GM21528 (cell line): Measurements from ENCODE around the gene DAP.
"Not testable (repeated sequence)": the region's sequence is repeated elsewhere in the genome, so short reads cannot be mapped to it uniquely, and the experiment has no call there.

Experiments
- ATAC-seq: cut with Tn5 transposase; IDR thresholded peaks from one replicate; pipeline ENCODE4 v1.9.1; 2021; ENCODE audit warnings: mild to moderate bottlenecking, moderate library complexity; ENCODE audit not compliant: unreplicated experiment, low FRiP score

DAP gene

GRCh38 chr5:10761185-10761932 lies at the start of gene DAP:
Gene DAP, minus strand, starts transcription at chr5:10761234. Its CDS starts 166 bp downstream, at chr5:10761068.
- ATAC-seq: peak; percentile 79

GRCh38 chr5:10808347-10809226 lies 47.6 kb upstream of the DAP start:
- ATAC-seq: no peak

DNA sequence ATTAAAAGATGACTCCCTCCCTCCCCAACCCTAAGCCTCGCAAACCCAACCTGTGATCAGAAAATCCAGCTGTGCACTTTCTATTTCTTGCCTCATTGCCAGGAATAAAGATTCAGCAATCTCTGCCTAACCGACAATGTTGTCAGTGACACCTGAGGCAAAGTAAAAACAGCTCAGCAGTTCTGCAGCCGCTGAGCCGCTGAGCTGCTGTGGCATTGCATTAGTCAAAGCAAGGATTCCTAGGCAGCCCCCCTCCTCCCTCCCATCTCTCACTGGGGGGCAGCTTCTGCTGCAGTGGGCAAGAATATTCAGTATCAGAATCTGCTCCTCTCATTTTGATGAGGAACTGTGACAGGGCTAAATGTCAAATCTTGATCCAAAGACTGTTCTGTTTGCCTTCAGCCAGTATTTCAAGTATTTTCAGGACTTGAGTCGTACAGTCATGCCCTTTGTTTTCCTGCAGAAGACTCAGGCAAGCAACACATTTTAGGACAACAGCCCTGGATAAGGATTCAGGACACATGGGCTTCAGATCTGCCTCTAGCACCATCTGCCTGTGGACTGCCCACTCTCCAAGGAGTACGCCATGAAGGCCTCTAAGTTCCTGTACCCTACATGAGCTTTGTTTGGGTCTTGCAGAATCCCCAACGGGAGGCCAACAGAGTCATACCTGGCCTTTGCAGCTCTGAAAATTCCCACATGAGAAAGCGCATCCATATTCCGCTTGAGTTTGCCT lies 41.1 kb upstream of the DAP start:
- no peak for ATAC-seq

- no peak for ATAC-seq
Observed at GRCh38 chr5:10800852-10801251, 39.8 kb upstream of the DAP start.

DNA sequence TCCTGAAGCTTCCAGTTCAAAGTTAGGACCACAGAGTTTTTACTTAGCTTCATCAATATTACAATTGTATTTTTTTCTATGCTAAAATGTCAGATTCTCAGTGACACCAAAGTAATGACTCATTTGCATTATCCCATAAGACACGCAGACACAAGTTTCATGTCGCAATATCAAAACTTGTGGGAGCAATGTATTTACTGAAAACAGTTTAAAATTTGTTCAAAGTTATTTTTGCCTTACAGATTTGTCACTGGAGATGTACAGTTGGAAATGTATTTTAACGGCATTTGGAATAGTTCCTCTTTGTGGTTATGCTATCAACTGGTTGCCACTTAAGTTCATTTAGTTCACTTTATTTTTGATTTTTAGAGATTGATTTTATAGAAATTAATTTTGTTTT lies 36.2 kb upstream of the DAP start:
- ATAC-seq: no peak

GRCh38 chr5:10793785-10794184 lies 32.8 kb upstream of the DAP start:
- no peak for ATAC-seq

- ATAC-seq: no peak
Observed at GRCh38 chr5:10792336-10792735, 31.3 kb upstream of the DAP start.

DNA sequence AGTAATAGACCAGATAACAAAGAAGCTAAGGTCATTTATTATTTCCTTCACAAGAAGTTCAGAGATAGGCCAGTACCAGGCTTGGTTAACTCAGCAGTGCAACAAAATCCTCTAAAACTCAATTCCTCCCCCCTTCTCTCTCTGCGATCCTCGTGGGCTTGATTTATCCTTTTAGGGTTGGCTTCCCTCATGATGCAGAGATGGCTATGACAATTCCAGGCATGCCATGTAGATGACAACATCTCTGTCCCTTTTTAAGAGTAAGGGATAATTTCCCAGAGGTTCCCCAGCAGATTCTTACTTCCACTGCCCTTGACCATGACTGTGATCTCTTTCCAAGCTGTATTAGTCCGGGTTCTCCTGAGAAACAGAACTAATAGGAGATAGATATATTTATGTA lies 28.7 kb upstream of the DAP start:
- ATAC-seq: no peak

- no peak for ATAC-seq
Observed at GRCh38 chr5:10789021-10789420, 28.0 kb upstream of the DAP start.

DNA sequence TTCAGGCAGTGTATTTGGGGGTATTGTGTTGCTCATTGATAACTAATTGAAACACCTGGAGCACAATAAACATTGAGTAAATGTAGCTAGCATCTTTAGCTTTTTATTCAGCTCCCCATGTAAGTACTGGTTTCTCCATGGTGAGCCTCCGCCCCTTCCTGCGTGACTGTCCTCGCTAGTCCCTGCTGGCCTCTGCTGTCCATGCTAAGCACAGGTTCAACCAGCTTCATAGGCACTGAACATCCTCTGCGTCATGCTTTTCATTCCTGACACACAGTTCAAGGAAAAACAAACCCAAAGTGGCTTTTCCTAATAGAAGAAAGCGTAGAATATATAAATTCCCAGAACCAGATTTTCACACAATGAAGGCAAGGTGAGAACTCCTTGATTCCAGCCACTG lies 27.3 kb upstream of the DAP start:
- no peak for ATAC-seq

GRCh38 chr5:10786835-10787234 lies 25.8 kb upstream of the DAP start:
- ATAC-seq: no peak

DNA sequence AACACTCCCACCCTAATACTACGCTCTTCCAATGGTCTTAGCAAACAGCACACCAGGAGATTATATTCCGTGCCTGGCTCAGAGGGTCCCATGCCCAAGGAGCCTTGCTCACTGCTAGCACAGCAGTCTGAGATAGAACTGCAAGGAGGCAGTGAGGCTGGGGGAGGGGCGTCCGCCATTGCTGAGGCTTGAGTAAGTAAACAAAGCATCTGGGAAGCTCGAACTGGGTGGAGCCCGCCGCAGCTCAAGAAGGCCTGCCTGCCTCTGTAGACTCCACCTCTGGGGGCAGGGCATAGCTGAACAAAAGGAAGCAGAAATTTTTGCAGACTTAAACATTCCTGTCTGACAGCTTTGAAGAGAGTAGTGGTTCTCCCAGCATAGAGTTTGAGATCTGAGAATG lies 19.2 kb upstream of the DAP start:
- not testable (repeated sequence) for ATAC-seq

DNA sequence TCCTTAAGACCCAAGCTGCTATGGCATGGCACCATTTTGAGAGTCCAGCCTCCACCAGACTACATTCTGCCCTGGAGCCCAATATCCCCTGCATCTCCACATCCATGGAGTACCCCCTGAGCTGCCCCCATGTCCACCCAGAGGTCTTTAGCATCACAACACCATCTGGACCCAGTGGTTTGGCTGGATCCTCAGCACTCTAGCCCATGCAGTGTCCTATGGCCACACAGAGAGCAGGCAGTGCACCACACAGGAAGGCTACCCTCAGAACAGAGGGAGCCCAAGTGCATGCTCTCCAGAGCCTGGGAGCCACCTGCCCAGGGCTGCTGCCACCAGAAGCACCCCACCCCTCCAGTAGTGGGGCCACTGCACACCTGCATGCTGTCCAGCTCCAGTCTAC lies 18.6 kb upstream of the DAP start:
- ATAC-seq: no peak

DNA sequence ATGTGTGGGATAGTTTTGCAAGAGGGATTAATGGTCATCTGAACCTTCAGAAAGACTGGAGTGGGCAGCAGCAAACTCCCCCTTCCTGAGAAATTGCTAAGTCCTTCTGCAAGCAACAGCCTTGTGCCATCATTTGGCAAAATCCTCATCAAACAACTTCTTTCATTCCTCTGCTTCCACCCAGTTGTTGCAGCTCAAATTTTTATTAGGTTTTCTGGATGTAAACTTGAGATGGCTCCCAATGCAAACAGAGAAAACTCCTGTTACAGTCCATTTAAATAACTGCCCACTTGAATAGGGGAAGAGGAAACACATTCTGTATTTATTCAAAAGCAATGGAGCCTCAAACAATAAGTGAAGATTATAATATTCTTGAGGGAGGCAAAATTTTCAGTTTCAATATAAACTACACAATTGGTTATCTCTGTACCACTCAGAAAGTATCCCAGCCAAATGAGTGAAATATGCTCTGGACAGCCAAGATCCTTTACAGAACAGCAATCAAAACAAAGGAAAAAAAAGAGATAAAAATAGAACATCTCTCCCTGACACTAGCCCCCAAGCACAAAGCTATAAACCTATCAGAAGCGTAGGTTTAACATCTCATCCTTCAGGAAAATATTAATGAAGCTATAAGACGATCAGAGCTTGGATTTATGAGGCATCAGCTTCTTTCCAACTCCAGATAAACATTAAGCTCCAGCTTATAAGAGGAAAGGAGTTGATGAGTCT lies 17.3 kb upstream of the DAP start:
- no peak for ATAC-seq

DNA sequence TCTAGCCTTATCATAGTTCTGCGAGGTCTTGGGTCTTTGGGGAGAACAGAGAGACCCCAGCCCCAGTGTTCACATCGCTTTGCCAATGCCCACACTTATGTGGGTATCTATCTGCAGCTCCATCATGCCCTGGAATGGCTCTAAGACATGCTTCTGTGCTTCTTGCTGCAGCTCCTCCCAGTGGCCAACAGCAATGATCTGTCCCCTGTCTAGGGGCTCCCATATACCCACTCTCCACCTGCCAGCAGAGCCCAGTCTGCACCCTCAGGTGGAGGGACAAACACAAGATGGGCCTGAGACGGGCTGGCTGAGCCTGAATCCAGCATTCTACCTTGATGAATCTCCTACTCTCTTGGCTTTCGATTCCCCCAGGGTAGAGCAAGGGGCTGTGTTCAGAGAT lies 14.6 kb upstream of the DAP start:
- no peak for ATAC-seq

DNA sequence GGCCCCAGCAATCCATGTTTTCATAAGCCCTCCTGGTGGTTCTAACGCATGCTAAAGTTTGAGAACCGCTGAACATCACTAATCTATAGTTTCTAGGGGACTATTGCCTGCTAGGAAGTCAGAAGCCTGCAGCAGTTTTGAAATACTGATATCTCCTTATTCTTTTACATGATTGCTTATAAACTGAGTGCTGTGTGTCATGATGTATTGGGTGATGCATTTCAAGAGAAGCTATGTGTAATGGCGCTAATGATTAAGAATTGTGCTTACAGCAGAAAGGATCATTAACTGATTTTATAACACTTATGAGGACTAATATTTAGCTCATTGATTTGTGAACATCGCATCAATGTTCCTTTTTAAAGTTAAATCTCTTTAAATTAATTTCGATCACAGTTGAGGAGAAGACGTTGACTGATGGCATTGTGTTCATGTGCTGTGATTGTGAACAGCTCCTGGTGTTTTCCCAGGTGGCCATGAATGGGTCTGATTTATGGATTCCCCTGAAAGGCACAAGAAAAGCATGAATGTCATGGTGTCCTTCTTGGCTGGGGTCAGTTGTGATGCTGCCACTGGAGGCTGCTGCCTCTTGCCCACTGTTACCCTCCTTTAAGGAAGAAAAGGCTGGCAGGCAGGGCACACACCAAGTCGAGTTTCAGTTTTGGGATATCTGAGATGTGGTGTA lies 12.0 kb upstream of the DAP start:
- ATAC-seq: no peak

GRCh38 chr5:10768328-10768899 lies 7.4 kb upstream of the DAP start:
- no peak for ATAC-seq

- ATAC-seq: no peak
Observed at GRCh38 chr5:10762776-10763500, 1.9 kb upstream of the DAP start.
